ENCODE results near the gene SYTL3. TPM values are rescaled to one million over a fixed set of nuclear protein-coding genes. Genes with fewer than 3 reads are reported as not detected.

SYTL3 gene
- total and polyA plus RNA-seq, 7 donors: 1.6 to 6.9 (median 3.3) TPM

GRCh38 chr6:158808442-158808833, 158.6 kb downstream of the SYTL3 start:
- WGBS, 2 donors: 65 to 77% methylated on average over 6 of the region's 6 CpGs
- TF ChIP-seq EP300 (IDR thresholded peaks at IDR 0.05): no peak
- no peak for TF ChIP-seq POLR2A (IDR thresholded peaks at IDR 0.05)
- TF ChIP-seq CTCF (IDR thresholded peaks at IDR 0.05): no peak
- TF ChIP-seq POLR2AphosphoS5 (IDR thresholded peaks at IDR 0.05): no peak
- intact Hi-C loops (cut with DNase I): no loop called here
- no peaks in the 10 kb centered on the region for H3K27me3 ChIP-seq
- DNase-seq: no peak
- H3K4me3 ChIP-seq: no peak overlapping the region
- peaks cover 0 to 5% (median 0%) of the 10 kb centered on the region in 4 donors for H3K36me3 ChIP-seq
- no peaks in the 10 kb centered on the region for H3K9me3 ChIP-seq
- peak overlapping the region in 1 of 4 donors; percentile 40 for H3K27ac ChIP-seq
- peaks cover 0 to 25% (median 9%) of the 10 kb centered on the region in 4 donors for H3K4me1 ChIP-seq

- 32 to 52% methylated on average over 8 of the region's 8 CpGs for WGBS, 2 donors
- Histone ChIP-seq H3K4me1 (peaks cover 0 to 25% (median 11%) of the 10 kb centered on the region in 4 donors), H3K27ac (peak overlapping the region in 1 of 4 donors; percentile 55), H3K4me3 (no peak overlapping the region), H3K27me3 (no peaks in the 10 kb centered on the region), H3K9me3 (no peaks in the 10 kb centered on the region), H3K36me3 (peaks cover 0 to 5% (median 0%) of the 10 kb centered on the region in 4 donors)
- TF ChIP-seq POLR2AphosphoS5 (IDR thresholded peaks at IDR 0.05): no peak
- TF ChIP-seq POLR2A (IDR thresholded peaks at IDR 0.05): no peak
- TF ChIP-seq CTCF (IDR thresholded peaks at IDR 0.05): no peak
- TF ChIP-seq EP300 (IDR thresholded peaks at IDR 0.05): no peak
- no peak for DNase-seq
- intact Hi-C loops (cut with DNase I): no loop called here
Measured at GRCh38 chr6:158808941-158809678, 159.3 kb downstream of the SYTL3 start.

GRCh38 chr6:158810155-158811095, 160.6 kb downstream of the SYTL3 start:
- Histone ChIP-seq H3K36me3 (peaks cover 0 to 5% (median 0%) of the 10 kb centered on the region in 4 donors), H3K27me3 (no peaks in the 10 kb centered on the region), H3K4me3 (no peak overlapping the region), H3K9me3 (no peaks in the 10 kb centered on the region), H3K27ac (no peak overlapping the region), H3K4me1 (peaks cover 0 to 37% (median 18%) of the 10 kb centered on the region in 4 donors)
- intact Hi-C loops (cut with DNase I): no loop called here
- 43 to 63% methylated on average over 9 of the region's 9 CpGs for WGBS, 2 donors
- TF ChIP-seq POLR2A (IDR thresholded peaks at IDR 0.05): no peak
- TF ChIP-seq POLR2AphosphoS5 (IDR thresholded peaks at IDR 0.05): no peak
- TF ChIP-seq EP300 (IDR thresholded peaks at IDR 0.05): no peak
- TF ChIP-seq CTCF (IDR thresholded peaks at IDR 0.05): no peak
- no peak for DNase-seq

GRCh38 chr6:158812611-158813010, 162.8 kb downstream of the SYTL3 start:
- no peak overlapping the region for H3K4me3 ChIP-seq
- no peaks in the 10 kb centered on the region for H3K27me3 ChIP-seq
- peaks cover 0 to 5% (median 0%) of the 10 kb centered on the region in 4 donors for H3K36me3 ChIP-seq
- no peaks in the 10 kb centered on the region for H3K9me3 ChIP-seq
- whole genome bisulfite sequencing, 2 donors: 76 to 86% methylated on average over 5 of the region's 5 CpGs
- no peak overlapping the region for H3K27ac ChIP-seq
- intact Hi-C loops (cut with DNase I): no loop called here
- H3K4me1 ChIP-seq: peaks cover 0 to 59% (median 31%) of the 10 kb centered on the region in 4 donors
- no peak for DNase-seq
- TF ChIP-seq EP300 (IDR thresholded peaks at IDR 0.05) (no peak), CTCF (IDR thresholded peaks at IDR 0.05) (no peak), POLR2A (IDR thresholded peaks at IDR 0.05) (no peak), POLR2AphosphoS5 (IDR thresholded peaks at IDR 0.05) (no peak)
